Measurements from ENCODE around the gene ZFC3H1. TPM values are rescaled to one million over a fixed set of nuclear protein-coding genes. Genes with fewer than 3 reads are reported as not detected.
A peak's percentile ranks its signal among the peaks of the same experiment; 100 is the strongest.

Gene ZFC3H1, protein sequence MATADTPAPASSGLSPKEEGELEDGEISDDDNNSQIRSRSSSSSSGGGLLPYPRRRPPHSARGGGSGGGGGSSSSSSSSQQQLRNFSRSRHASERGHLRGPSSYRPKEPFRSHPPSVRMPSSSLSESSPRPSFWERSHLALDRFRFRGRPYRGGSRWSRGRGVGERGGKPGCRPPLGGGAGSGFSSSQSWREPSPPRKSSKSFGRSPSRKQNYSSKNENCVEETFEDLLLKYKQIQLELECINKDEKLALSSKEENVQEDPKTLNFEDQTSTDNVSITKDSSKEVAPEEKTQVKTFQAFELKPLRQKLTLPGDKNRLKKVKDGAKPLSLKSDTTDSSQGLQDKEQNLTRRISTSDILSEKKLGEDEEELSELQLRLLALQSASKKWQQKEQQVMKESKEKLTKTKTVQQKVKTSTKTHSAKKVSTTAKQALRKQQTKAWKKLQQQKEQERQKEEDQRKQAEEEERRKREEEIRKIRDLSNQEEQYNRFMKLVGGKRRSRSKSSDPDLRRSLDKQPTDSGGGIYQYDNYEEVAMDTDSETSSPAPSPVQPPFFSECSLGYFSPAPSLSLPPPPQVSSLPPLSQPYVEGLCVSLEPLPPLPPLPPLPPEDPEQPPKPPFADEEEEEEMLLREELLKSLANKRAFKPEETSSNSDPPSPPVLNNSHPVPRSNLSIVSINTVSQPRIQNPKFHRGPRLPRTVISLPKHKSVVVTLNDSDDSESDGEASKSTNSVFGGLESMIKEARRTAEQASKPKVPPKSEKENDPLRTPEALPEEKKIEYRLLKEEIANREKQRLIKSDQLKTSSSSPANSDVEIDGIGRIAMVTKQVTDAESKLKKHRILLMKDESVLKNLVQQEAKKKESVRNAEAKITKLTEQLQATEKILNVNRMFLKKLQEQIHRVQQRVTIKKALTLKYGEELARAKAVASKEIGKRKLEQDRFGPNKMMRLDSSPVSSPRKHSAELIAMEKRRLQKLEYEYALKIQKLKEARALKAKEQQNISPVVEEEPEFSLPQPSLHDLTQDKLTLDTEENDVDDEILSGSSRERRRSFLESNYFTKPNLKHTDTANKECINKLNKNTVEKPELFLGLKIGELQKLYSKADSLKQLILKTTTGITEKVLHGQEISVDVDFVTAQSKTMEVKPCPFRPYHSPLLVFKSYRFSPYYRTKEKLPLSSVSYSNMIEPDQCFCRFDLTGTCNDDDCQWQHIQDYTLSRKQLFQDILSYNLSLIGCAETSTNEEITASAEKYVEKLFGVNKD (N-terminal part only)
- 24.4 and 26.4 TPM in 2 replicates for total RNA-seq (2021)
- long read RNA-seq, transcript ZFC3H1-206 (2 exons, 1,771 nt) = major isoform, 38 of 81 reads
- long read RNA-seq, partial matches to known transcripts = 38 of 81 reads
- long read RNA-seq, other reads (novel, unspliced or antisense) = 5 of 81 reads

DNA sequence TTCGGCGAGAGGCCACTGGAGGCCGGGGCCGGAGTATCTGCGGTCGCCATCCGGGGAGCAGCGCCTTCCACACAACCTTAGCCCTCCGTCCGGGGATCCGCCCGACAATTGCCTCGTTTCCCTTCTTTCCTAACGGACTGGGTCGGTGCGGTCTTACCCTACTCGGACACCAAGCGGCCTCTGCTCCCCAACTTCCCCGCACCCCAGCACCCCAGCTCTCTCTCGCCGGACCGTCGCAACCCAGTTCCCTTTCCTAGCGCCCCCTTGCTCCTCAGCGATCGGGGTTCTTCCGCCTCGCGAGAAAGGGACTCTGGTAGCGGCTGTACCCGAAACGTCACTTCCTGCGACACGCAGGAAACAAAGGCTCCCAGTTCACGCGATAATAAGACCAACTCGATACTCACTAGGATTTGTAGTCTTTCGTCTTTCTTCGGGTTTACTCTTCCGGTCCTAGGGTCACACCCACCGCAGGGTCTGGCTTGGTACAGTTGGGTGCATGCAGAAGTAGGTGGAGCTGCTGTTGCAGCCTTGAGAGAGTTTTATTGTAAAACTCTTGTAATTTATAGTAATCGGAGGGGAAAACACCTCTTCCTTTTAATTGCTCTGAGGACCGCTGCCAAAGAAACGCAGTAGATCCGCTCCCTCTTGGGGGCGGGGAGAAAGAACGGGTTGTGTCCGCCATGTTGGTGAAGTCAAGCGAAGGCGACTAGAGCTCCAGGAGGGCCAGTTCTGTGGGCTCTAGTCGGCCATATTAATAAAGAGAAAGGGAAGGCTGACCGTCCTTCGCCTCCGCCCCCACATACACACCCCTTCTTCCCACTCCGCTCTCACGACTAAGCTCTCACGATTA, at the start of gene ZFC3H1, which contains the start of gene THAP2:
Gene ZFC3H1, minus strand, starts transcription at position 288 of the 850 bp plus-strand sequence. Its CDS starts 238 bp downstream, at position 50.
Gene THAP2, plus strand, starts transcription at position 741 of the 850 bp plus-strand sequence. CDS start 209 bp downstream, outside the sequence.
- DNase-seq = peak; percentile 98
- H3K27me3 ChIP-seq (ENCODE audit: insufficient read depth, low read length) = no peaks in the 10 kb centered on the region
- H3K18ac ChIP-seq (ENCODE audit: insufficient read length, low read depth, low read length) = peak within 1 kb of the TSS; percentile 99
- peak within 1 kb of the TSS; percentile 29 for H2BK12ac ChIP-seq (ENCODE audit: insufficient read length, low read depth, low read length)
- no peak within 1 kb of the TSS for H3K4ac ChIP-seq (ENCODE audit: low read depth, low read length)
- peaks cover 16 to 32% (median 19%) of the 10 kb centered on the region in 3 experiments; a peak in 6 of 7 replicates for H3K36me3 Mint-ChIP-seq (ENCODE audit: insufficient read depth in 1 of 3, low read depth in 3 of 3)
- peak within 1 kb of the TSS; percentile 95 for H3K27ac ChIP-seq (ENCODE audit: insufficient read length, low read depth, low read length)
- H3K56ac ChIP-seq (ENCODE audit: insufficient read length, low read depth, low read length) = peak within 1 kb of the TSS; percentile 84
- no peaks in the 10 kb centered on the region for H3K9me3 ChIP-seq (ENCODE audit: control insufficient read depth, low read depth, low read length)
- peak within 1 kb of the TSS; percentile 71 for H2BK120ac ChIP-seq (ENCODE audit: low read depth, low read length, poor library complexity, severe bottlenecking)
- peak within 1 kb of the TSS; percentile 81 for H3K4me2 ChIP-seq (ENCODE audit: insufficient read depth, insufficient read length, low read length)
- peaks cover 0 to 3% of the 10 kb centered on the region in 2 experiments; a peak in 1 of 5 replicates for H3K9me3 Mint-ChIP-seq
- H2BK20ac ChIP-seq (ENCODE audit: low read depth, low read length, poor library complexity, severe bottlenecking) = no peak within 1 kb of the TSS
- H3K4me3 Mint-ChIP-seq = peak within 1 kb of the TSS; percentile 99 to 100
- H3K23me2 ChIP-seq (ENCODE audit: insufficient read length, low read depth, low read length, poor library complexity, severe bottlenecking) = peaks cover 3% of the 10 kb centered on the region
- H4K91ac ChIP-seq (ENCODE audit: insufficient read length, low read depth, low read length) = peak within 1 kb of the TSS; percentile 42
- H3K23ac ChIP-seq (ENCODE audit: insufficient read length, low read depth, low read length) = peak within 1 kb of the TSS; percentile 45
- peak within 1 kb of the TSS; percentile 100 for H3K9ac ChIP-seq (ENCODE audit: extremely low read depth, insufficient read length, low read length)
- H4K20me1 ChIP-seq (ENCODE audit: control insufficient read depth, insufficient read depth, insufficient read length) = no peaks in the 10 kb centered on the region
- H3K4me1 ChIP-seq (ENCODE audit: insufficient read depth, low read length) = no peaks in the 10 kb centered on the region
- no peak within 1 kb of the TSS for H2AK5ac ChIP-seq (ENCODE audit: insufficient read length, low read length)
- H3K79me2 ChIP-seq (ENCODE audit: insufficient read depth, low read length) = peaks cover 17% of the 10 kb centered on the region; the same call in 1 of the 2 replicates
- H3K27ac Mint-ChIP-seq = peak within 1 kb of the TSS; percentile 99 to 100 (median 100)
- H3K27me3 Mint-ChIP-seq (ENCODE audit: low read depth) = peaks cover 2% of the 10 kb centered on the region; the same call in 1 of the 2 replicates
- no CpG with 5 or more reads among the region's 57 CpGs for WGBS (ENCODE audit: extremely low coverage, insufficient read length, low lambda C conversion rate)
- TF ChIP-seq, protein P1, sequence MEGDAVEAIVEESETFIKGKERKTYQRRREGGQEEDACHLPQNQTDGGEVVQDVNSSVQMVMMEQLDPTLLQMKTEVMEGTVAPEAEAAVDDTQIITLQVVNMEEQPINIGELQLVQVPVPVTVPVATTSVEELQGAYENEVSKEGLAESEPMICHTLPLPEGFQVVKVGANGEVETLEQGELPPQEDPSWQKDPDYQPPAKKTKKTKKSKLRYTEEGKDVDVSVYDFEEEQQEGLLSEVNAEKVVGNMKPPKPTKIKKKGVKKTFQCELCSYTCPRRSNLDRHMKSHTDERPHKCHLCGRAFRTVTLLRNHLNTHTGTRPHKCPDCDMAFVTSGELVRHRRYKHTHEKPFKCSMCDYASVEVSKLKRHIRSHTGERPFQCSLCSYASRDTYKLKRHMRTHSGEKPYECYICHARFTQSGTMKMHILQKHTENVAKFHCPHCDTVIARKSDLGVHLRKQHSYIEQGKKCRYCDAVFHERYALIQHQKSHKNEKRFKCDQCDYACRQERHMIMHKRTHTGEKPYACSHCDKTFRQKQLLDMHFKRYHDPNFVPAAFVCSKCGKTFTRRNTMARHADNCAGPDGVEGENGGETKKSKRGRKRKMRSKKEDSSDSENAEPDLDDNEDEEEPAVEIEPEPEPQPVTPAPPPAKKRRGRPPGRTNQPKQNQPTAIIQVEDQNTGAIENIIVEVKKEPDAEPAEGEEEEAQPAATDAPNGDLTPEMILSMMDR (conservative IDR thresholded peaks at IDR 0.05) = peak; percentile 27; the same call in 2 of the 3 replicates
- no peaks in the 10 kb centered on the region for H3K79me1 ChIP-seq (ENCODE audit: insufficient read depth, low read depth, low read length, poor library complexity, severe bottlenecking)
- peak within 1 kb of the TSS; percentile 100 for H3K14ac ChIP-seq (ENCODE audit: insufficient read depth, low read length)
- H2BK15ac ChIP-seq (ENCODE audit: low read depth, low read length) = no peak within 1 kb of the TSS
- peaks cover 17 to 26% of the 10 kb centered on the region in 2 experiments for H3K4me1 Mint-ChIP-seq
- peak within 1 kb of the TSS; percentile 83 for H3T11ph ChIP-seq (ENCODE audit: low read length)
- peak within 1 kb of the TSS; percentile 85 for H4K8ac ChIP-seq (replicated peaks; ENCODE audit: insufficient read length, low read depth, low read length)
- peak within 1 kb of the TSS; percentile 96 for H2BK5ac ChIP-seq (ENCODE audit: insufficient read length, low read length)
- H4K5ac ChIP-seq (ENCODE audit: insufficient read length, low read depth, low read length) = peak within 1 kb of the TSS; percentile 97
- peak within 1 kb of the TSS; percentile 68 for H2AFZ ChIP-seq (ENCODE audit: low read length)
